ENCODE measurements around the gene BCL3. TPM values are rescaled to one million over a fixed set of nuclear protein-coding genes. Genes with fewer than 3 reads are reported as not detected.
A peak's percentile ranks its signal among the peaks of the same experiment; 100 is the strongest.
"Not testable (repeated sequence)": the region's sequence is repeated elsewhere in the genome, so short reads cannot be mapped to it uniquely, and the experiment has no call there.

BCL3 gene
- polyA plus RNA-seq, 1 of the 3 experiments (the other 2 are of a cell fraction) = 19.2 TPM

DNA sequence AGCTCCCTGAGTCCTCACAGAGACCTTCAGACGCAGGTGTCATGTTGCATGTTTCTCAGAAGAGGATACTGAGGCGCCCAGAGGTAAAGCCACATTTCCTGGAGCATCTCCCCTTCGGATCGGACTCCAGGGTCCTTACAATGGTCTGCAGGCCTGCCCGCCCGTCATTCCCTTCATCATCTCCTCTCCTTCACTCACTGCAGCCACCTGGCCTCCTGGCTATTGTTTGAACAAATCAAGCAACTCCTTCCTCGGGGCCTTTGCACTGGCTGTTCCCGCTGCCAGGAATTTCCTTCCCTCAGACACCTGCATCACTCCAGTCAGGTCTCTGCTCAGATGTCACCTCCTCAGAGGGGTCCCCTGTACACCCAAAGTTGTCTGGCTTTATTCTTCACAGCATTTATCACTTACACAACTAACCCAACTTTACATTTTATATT lies 29.2 kb upstream of the BCL3 start:
- ChIA-PET POLR2A (no interaction called here), CTCF (interaction anchor here (0.6 to 21.3 kb wide), 2 partner anchors 51 to 198 kb away, joined by 3 to 598 read pairs; partner anchors contain the start of gene CBLC)
- peak overlapping the region; percentile 76 for H3K4me2 ChIP-seq
- H2AFZ ChIP-seq (ENCODE audit: low read depth) = peak overlapping the region; percentile 75
- no peaks in the 10 kb centered on the region for H3K27me3 ChIP-seq (ENCODE audit: insufficient read depth)
- 67% methylated on average over 7 of the region's 8 CpGs for WGBS (ENCODE audit: low lambda C conversion rate)
- no peaks in the 10 kb centered on the region for H3K9me2 ChIP-seq
- no peak overlapping the region for H3K4me3 ChIP-seq (ENCODE audit: low read depth in 2 of 2, low read length in 1 of 2)
- H4K20me1 ChIP-seq (ENCODE audit: insufficient read depth) = no peaks in the 10 kb centered on the region
- no peak for TF ChIP-seq GATA2 (CRISPR knock-in tag; IDR thresholded peaks at IDR 0.05)
- TF ChIP-seq USF2 (IDR thresholded peaks at IDR 0.05; ENCODE audit: borderline replicate concordance, low read depth, low read length) = no peak
- no peak for TF ChIP-seq TCF12 (IDR thresholded peaks at IDR 0.05)
- TF ChIP-seq MAX (IDR thresholded peaks at IDR 0.05; ENCODE audit: low read depth) = no peak
- TF ChIP-seq JUND (IDR thresholded peaks at IDR 0.05) = no peak
- TF ChIP-seq, protein P1, sequence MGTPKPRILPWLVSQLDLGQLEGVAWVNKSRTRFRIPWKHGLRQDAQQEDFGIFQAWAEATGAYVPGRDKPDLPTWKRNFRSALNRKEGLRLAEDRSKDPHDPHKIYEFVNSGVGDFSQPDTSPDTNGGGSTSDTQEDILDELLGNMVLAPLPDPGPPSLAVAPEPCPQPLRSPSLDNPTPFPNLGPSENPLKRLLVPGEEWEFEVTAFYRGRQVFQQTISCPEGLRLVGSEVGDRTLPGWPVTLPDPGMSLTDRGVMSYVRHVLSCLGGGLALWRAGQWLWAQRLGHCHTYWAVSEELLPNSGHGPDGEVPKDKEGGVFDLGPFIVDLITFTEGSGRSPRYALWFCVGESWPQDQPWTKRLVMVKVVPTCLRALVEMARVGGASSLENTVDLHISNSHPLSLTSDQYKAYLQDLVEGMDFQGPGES (IDR thresholded peaks at IDR 0.05; ENCODE audit: low read depth, low read length) = no peak
- no peak for TF ChIP-seq YY1 (IDR thresholded peaks at IDR 0.05; ENCODE audit: low read depth)
- no peak for TF ChIP-seq EZH2phosphoT487 (IDR thresholded peaks at IDR 0.05; ENCODE audit: borderline replicate concordance, low read depth)
- TF ChIP-seq RFX5 (IDR thresholded peaks at IDR 0.05; ENCODE audit: low read length) = no peak
- H3F3A ChIP-seq (replicated peaks; ENCODE audit: insufficient read depth) = peaks cover 7% of the 10 kb centered on the region
- no peaks in the 10 kb centered on the region for H3K36me3 ChIP-seq (replicated peaks in 1 of 2; ENCODE audit: control insufficient read depth in 1 of 2, insufficient read depth in 2 of 2, low read length in 1 of 2)
- DNase-seq = no peak
- peaks cover 0 to 13% of the 10 kb centered on the region in 2 experiments; a peak in 3 of 4 replicates for H3K4me1 ChIP-seq (ENCODE audit: control insufficient read depth in 1 of 2, insufficient read depth in 2 of 2, low read depth in 1 of 2, low read length in 1 of 2)
- peak overlapping the region; percentile 5 to 86; a peak in 2 of 4 replicates for H3K27ac ChIP-seq (ENCODE audit: low read depth in 2 of 2, low read length in 1 of 2)
- H3K9me3 ChIP-seq = no peaks in the 10 kb centered on the region
- no peaks in the 10 kb centered on the region for H3K79me2 ChIP-seq (ENCODE audit: insufficient read depth)
- H3K9ac ChIP-seq = no peak overlapping the region

DNA sequence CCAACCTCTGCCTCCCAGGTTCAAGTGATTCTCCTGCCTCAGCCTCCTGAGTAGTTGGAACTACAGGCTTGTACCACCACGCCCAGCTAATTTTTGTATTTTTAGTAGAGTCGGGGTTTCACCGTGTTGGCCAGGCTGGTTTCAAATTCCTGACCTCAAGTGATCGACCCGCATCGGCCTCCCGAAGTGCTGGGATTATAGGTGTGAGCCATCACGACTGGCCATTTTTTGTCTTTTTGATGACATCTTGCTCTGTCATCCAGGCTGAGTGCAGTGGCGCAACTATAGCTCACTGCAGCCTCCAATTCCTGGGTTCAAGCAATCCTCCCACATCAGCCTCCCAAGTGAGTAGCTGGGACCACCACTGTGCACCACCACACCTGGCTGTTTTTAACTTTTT lies 28.1 kb upstream of the BCL3 start:
- H3K36me3 ChIP-seq (replicated peaks in 1 of 2; ENCODE audit: control insufficient read depth in 1 of 2, insufficient read depth in 2 of 2, low read length in 1 of 2); H2AFZ ChIP-seq (ENCODE audit: low read depth); H3K9me2 ChIP-seq; H3K27me3 ChIP-seq (ENCODE audit: insufficient read depth); H3K4me3 ChIP-seq (ENCODE audit: low read depth in 2 of 2, low read length in 1 of 2); H3K27ac ChIP-seq (ENCODE audit: low read depth in 2 of 2, low read length in 1 of 2); DNase-seq; H3K79me2 ChIP-seq (ENCODE audit: insufficient read depth); H3K9ac ChIP-seq; H3K4me2 ChIP-seq; H3F3A ChIP-seq (replicated peaks; ENCODE audit: insufficient read depth); POLR2A ChIA-PET; H4K20me1 ChIP-seq (ENCODE audit: insufficient read depth); H3K9me3 ChIP-seq: not testable (repeated sequence)
- WGBS (ENCODE audit: low lambda C conversion rate) = 81% methylated on average over 9 of the region's 9 CpGs
- peaks cover 0 to 20% of the 10 kb centered on the region in 2 experiments; a peak in 3 of 4 replicates for H3K4me1 ChIP-seq (ENCODE audit: control insufficient read depth in 1 of 2, insufficient read depth in 2 of 2, low read depth in 1 of 2, low read length in 1 of 2)
- CTCF ChIA-PET = interaction anchor here (5.1 to 21.3 kb wide), 3 partner anchors 31 to 86 kb away, joined by 57 to 598 read pairs (median 70); partner anchors contain the start of genes BCAM and CBLC

Data from SK-N-SH (cell line).